ENCODE data around the gene EEFSEC.

EEFSEC gene

GRCh38 chr3:128432971-128433836, 279.9 kb downstream of the EEFSEC start:
- no peak for FAIRE-seq

- no peak for FAIRE-seq
These were observed 280.5 kb downstream of the EEFSEC start for GRCh38 chr3:128433837-128434165.

DNA sequence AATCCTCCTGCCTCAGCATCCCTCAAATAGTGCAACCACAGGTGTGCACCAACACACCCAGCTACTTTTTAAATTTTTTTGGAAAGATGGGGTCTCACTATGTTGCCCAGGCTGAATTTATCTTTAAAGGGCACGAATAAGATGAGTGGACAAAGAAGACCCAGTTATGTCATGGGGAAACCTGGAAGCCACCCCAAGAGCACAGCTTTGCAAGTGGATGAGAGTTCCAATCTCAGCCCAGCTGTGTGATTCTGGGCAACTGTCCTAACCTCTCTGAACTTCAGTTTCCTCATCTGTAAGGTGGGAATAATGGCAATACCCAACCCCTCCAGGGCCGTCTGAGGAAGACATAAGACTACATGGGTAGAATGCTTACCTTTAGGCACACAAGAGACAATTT, 281.2 kb downstream of the EEFSEC start:
- FAIRE-seq: no peak

DNA sequence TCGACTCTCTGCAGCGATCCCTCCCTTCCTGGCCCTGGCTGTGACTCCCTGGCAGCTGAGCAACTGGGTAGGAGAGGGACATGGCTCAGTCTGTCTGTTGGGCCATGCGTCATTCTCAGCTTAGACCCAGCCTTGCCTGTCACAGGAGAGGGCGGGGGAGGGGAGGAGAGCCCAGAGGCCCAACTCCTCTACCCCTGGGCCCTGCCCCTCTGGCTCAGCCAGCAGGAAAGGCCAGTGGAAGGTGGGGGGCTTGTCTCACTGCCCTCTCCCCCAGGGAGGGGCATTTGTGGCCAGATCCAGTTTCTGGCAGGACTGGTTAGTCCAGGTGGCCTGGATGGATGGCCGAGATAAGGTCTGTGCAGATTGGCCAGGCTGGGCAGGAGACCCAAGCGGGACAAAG, 281.8 kb downstream of the EEFSEC start:
- FAIRE-seq: no peak

DNA sequence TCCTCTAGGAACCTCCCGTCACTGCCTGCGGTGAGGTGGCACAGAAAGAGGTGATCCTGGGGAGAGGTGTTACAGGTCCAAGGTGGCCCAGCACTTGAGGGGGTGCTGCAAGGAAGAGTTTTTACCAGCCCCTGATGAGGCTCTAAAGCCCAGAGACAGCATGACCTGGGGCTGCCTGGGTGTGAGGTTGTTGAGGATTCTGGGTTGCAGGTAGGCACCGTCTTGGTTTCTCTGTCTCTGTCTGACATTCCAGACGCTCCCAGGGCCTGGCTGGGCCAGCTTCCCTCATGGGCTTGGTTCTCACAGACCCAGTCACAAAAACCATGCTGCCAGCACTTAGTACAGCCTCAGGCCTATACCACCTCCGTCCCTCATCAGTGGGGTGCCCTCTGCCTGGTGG, 282.3 kb downstream of the EEFSEC start:
- FAIRE-seq: no peak

DNA sequence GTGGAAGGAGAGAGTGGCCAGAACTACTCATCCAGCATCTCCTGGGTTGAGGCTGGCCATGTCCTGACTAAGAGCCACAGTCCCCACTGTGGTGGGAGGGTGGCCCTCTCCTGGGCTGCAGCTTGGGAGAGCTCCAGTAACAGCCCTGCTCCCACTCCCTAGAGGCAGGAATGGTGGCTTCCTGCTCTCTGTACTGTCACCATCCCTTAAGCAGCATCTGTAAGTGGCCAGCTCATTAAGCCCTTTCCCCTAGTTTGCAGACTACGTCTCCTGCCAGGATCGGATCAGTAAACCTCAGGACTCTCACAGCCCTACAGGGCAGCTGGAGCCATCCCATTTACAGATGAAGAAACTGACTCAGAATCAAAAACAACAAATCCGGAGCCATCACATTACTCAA, 282.9 kb downstream of the EEFSEC start:
- no peak for FAIRE-seq

DNA sequence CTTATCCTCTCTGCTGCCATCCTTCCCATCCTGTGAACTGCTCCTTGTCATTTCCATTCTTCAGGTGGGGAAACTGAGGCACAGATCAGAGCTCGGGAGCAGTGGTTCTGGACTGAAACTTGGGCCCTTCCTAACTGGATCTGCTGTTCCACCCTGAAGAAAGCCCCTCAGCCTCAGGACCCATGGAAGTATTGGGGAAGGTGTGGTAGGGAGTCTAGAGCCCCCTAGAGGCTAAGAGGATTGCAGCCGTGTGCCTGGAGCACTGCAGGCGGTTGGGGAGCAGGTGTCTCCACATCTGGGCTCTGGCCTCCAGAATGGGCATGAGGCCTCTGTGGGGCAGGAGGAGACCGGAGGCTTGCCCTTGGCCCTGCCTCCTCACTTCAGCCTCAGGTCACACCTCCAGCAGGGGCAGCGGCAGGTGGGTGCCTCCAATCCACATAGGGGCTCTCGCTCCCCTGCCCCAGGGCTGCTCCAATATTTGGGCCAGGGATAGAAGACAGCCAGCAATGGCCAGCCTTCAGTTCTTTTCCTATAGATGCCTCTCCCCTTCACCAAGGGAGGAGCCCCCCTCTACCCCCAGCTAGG, 285.3 kb downstream of the EEFSEC start:
- FAIRE-seq: no peak

GRCh38 chr3:128439226-128439625, 285.9 kb downstream of the EEFSEC start:
- FAIRE-seq: no peak

- no peak for FAIRE-seq
These were observed 288.8 kb downstream of the EEFSEC start for GRCh38 chr3:128442070-128442469.

DNA sequence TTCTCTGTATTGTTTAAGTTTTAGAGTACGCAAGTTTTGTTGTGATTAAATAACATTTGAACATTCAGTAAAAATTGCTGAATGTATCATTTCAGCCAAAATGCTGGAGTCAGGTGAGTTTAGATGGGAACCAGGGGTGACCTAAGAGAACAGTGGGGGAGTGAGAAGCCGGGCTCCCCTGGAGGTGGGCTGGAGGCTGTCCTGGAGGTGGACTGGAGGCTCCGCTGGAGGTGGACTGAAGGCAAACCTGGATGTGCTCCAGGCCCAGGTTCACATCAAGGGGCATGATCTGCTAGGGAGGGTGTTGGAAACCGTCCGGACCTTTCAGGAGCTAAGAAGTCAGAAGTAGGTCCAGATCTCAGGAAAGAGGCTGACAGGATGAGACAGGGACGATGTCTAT, 289.7 kb downstream of the EEFSEC start:
- FAIRE-seq: no peak

GRCh38 chr3:128443771-128444170, 290.5 kb downstream of the EEFSEC start:
- no peak for FAIRE-seq

GRCh38 chr3:128445357-128445756, 292.1 kb downstream of the EEFSEC start:
- FAIRE-seq: no peak

DNA sequence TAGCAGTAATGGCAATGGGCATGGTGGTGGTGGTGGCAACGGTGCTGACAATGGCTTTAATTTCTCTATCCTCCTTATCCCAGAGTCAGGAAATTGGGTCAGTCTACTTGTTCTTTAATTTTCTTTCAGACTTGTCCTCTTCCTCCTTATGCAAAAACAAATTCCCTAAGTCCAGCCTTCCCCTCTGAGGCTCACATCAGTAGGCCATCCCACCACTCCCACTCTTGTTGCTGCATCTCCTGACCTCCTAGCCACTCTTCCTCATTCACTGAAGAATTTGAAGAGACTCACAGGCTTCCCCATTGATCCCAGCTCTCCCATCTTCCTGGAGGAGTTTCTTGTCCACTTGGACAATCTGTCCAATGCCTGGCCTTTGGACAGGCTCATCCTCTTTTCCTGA, 293.5 kb downstream of the EEFSEC start:
- FAIRE-seq: no peak

GRCh38 chr3:128447561-128448013, 294.3 kb downstream of the EEFSEC start:
- no peak for FAIRE-seq

GRCh38 chr3:128448491-128448890, 295.2 kb downstream of the EEFSEC start:
- no peak for FAIRE-seq

DNA sequence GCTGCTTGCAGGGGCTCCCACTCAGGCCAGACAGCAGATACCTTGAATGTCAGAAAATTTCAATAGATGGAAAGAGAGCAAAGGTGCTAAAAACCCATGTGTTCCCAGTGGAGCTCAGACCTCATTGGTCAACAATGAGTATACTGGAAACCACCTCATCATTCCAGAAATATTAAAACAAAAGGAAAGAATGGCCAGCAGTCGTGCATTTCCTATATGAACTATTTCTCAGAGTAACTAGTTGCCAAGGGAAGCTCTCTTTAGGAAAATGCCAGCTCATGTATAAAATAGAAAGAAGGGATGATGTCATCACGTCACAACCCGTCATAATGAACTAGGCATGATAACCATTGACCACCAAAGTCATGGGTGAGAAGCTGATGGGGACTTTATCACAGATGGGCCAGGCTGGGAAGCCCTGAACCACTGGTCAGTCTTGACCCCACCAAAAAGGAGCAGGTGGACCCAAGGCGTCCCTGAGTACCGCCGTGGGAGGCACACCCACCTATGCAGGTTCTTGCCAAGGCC, 295.9 kb downstream of the EEFSEC start:
- no peak for FAIRE-seq

DNA sequence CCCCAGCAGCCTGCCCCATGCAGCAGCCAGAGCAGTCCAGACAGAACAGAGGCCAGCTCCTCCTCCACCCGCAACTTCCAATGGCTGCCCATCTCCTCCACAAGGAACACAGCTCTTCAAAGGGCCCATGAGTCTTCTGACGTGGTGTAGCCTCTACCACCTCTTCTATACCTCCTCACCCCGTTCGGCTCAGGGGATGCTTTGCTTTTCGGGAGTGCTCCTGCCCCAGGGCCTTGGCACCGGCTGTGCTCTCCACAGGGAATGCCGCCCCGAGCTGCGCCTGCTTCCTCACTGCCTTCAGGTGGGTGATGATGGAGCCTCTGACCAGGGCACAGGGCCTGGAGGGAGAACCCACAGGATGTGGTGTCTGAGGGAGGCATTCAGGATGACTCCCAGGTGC, 298.8 kb downstream of the EEFSEC start:
- FAIRE-seq: no peak

- no peak for FAIRE-seq
These were observed 299.5 kb downstream of the EEFSEC start for GRCh38 chr3:128452678-128453275.

DNA sequence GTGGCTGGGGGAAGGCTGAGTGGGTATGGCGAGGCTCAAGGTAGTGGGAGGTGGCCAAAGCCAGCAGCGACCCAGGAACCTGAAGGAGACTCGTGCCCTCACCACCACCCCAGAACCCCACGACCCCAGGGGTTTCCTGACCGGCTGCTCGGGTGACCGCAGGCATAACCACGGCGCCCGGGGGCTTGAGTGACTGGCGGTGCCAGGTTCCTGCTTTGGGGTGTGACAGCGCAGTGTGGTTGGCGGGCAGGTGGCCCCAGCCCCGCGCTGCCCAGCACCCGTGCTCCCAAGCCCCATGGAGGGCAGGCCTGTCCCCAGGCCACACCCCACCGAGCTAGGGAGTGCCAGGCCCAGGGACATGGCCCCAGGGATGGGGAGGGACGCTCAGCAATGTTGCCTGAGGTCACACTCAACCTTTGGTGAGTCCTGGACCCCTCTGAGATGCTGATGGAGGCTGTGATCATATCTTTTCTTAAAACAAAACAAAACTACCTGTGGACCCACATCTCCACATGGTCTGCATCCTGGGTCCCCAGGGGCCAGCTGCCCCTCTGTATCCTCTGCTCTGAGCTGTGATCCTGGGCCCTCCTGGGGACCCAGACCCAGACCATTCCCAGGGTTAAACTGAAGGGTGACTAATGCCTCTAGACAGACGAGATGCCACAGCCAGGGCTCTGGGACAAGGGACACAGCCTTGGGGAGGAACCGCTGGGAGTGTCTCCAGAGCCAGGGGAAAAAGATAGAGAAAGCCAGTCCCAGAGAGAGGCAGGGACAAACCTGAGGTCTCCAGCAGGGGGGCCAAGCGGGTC, 300.4 kb downstream of the EEFSEC start:
- no peak for FAIRE-seq

DNA sequence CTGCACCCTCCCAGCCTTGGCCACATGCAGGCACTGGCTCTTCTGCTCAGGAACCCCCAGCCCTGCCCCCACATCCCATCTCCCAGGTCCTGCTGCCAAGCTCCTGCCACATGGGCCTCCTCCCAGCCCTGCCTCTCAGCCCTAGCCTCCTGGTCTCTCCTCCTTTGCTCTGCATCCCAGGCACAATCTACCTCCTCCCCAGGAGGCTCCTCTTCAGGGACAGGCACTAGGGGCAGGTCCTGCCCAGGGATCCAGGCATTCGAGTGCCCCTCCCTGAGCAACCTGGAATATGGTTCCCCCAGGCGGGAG, 301.0 kb downstream of the EEFSEC start:
- FAIRE-seq: no peak

GRCh38 chr3:128455116-128455515, 301.8 kb downstream of the EEFSEC start:
- no peak for FAIRE-seq

DNA sequence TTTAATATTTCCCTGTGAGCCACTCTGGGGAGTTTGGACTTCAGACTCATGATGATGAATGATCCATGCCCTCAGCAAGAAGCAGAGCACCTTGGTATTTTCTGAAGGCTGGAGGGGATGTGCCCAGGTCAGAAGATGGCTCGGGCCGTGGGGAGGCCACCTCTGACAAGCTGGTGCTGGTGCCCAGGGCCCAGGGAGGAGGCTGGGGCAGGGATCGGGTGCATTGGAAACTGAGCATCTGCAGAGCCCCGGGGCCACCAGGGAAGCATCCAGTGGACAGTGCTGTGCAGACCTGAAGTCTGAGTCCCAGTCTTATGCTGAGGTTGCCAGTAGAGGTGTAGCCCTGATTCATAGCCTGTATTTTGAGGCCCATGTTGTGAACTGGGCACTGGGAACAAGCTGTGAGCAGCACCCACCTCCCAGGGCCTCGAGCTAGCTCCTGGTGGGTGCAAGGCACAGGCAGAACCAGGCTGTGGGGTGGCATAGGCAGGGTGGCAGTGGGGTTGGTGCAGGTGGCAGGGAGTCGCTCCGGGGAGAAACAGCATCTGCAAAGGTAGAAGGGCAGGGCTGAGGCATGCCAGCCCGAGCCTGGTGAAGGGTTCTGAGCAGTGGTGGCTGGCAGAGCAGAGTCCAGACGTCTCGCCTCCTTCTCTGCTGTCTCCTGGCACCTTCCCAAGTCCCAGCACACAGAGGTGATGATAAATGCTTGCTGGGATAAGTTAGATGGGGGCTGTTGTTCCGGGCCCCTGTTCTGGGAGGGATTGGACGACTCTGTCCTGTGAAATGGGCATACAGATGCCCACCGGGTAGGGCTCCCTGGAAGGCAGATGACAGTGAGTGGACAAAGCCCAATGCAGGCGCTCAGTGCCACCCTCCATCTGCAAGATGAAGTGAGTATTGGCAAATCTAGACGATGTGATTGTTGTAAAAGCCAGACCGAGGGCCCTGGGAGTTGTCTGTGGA, 302.8 kb downstream of the EEFSEC start:
- FAIRE-seq: no peak
